ENCODE data around the gene PCNX4.
A peak's percentile ranks its signal among the peaks of the same experiment; 100 is the strongest.

The PCNX4 gene

DNA sequence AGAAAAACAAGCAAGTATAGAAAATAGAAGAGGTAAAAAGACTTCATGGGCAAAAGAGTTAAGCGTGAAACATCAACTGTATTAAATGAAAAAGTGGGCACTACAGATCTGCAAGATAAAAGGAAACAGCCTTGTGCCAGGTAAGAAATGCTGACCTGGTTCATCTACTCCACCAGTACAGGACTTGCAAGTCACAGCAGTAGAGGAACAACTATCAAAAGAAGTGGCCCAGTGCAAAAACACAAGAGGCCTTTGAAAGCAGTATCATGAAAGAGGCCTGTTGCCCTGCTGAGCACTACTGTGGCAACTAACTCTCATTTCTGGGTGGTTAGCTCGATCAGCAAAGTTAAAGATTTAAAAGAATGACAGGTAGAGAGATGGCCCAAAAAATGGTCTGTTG lies 62.9 kb downstream of the PCNX4 start:
- H3K9me3 ChIP-seq (ENCODE audit: insufficient read depth, low read length), result no peaks in the 10 kb centered on the region
- no peak overlapping the region for H3K9ac ChIP-seq (ENCODE audit: low read length)
- no peaks in the 10 kb centered on the region for H3K79me2 ChIP-seq (ENCODE audit: low read length)
- no peak overlapping the region for H2AFZ ChIP-seq (ENCODE audit: low read depth, low read length)
- peaks cover 8% of the 10 kb centered on the region for H3K4me1 ChIP-seq (ENCODE audit: low read length)
- H4K20me1 ChIP-seq (ENCODE audit: insufficient read depth, low read length), result no peaks in the 10 kb centered on the region
- TF ChIP-seq, protein P1, sequence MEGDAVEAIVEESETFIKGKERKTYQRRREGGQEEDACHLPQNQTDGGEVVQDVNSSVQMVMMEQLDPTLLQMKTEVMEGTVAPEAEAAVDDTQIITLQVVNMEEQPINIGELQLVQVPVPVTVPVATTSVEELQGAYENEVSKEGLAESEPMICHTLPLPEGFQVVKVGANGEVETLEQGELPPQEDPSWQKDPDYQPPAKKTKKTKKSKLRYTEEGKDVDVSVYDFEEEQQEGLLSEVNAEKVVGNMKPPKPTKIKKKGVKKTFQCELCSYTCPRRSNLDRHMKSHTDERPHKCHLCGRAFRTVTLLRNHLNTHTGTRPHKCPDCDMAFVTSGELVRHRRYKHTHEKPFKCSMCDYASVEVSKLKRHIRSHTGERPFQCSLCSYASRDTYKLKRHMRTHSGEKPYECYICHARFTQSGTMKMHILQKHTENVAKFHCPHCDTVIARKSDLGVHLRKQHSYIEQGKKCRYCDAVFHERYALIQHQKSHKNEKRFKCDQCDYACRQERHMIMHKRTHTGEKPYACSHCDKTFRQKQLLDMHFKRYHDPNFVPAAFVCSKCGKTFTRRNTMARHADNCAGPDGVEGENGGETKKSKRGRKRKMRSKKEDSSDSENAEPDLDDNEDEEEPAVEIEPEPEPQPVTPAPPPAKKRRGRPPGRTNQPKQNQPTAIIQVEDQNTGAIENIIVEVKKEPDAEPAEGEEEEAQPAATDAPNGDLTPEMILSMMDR (IDR thresholded peaks at IDR 0.05; ENCODE audit: low read depth, low read length), result no peak
- no peak for TF ChIP-seq EZH2phosphoT487 (IDR thresholded peaks at IDR 0.05; ENCODE audit: low read depth)
- H3K27ac ChIP-seq (ENCODE audit: low read length), result no peak overlapping the region
- no peak overlapping the region for H3K4me2 ChIP-seq (ENCODE audit: low read length)
- no peaks in the 10 kb centered on the region for H3K27me3 ChIP-seq (ENCODE audit: low read depth, low read length)
- no peak overlapping the region for H3K4me3 ChIP-seq (ENCODE audit: low read length)
- H3K36me3 ChIP-seq (replicated peaks; ENCODE audit: low read depth, low read length), result peaks cover 10% of the 10 kb centered on the region

DNA sequence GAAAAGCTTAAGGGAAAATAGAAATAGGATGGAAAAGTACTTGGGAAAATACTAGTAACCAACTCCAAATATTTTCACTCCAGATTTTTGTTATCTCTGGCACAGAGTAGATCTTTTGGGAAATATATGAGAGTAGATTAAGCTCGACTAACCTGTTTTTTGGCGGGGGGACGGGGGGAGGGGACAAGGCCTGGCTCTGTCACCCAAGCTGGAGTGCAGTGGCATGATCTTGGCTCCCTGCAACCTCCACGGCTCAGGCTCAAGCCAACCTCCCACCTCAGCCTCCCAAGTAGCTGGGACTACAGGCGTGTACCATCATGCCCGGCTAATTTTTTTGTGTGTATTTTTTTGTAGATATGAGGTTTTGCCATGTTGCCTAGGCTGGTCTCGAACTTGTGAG lies 68.7 kb downstream of the PCNX4 start:
- no peak overlapping the region for H3K27ac ChIP-seq (ENCODE audit: low read length)

DNA sequence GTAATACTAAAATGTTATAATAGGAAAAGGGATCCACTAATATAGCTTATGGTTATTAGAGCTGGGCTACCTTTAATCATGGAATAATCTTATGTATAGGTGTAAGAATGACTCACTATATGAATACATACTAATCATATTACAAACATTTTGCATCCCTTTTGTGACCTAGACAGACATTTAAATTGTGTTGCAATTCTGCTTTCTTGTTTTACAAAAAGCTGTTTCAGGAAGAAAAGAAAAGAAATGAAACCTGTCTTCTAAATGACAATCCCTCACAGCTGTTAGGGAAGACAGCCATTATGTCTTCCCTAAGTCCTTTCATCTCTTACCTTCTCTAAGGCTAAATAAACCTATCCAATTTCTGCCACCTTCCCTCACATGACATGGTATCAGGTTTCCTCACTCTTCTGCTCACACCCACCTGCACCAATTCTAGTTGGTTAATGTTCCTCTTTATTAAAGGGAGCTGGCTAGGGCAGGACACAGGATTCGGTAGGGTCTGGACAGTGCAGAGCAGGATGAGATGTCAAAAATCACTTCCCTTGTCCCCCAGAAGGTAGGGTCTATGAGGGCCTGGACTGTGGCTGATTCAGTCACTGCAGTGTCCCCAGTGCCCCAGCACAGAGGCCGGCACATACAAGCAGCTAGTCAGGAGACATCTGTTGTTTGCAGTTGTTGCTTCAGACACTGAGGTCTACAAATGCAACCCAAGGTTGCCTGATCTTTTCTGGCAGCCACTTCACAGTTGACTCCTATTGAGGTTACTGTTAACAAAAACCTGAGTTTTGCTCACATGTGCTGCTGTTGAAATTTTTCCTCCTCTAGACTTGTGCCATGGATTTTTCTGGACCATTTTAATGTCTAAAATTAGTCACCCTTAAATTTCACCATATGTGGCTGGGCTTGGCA lies 69.7 kb downstream of the PCNX4 start:
- TF ChIP-seq, protein P1 (IDR thresholded peaks at IDR 0.05; ENCODE audit: low read depth, low read length), result no peak
- TF ChIP-seq EZH2phosphoT487 (IDR thresholded peaks at IDR 0.05; ENCODE audit: low read depth), result no peak
- H3K4me2 ChIP-seq (ENCODE audit: low read length), result no peak overlapping the region
- H3K9me3 ChIP-seq (ENCODE audit: insufficient read depth, low read length), result no peaks in the 10 kb centered on the region
- H2AFZ ChIP-seq (ENCODE audit: low read depth, low read length), result no peak overlapping the region
- H3K27ac ChIP-seq (ENCODE audit: low read length), result no peak overlapping the region
- no peaks in the 10 kb centered on the region for H3K27me3 ChIP-seq (ENCODE audit: low read depth, low read length)
- H3K9ac ChIP-seq (ENCODE audit: low read length), result no peak overlapping the region
- no peaks in the 10 kb centered on the region for H3K79me2 ChIP-seq (ENCODE audit: low read length)
- H4K20me1 ChIP-seq (ENCODE audit: insufficient read depth, low read length), result no peaks in the 10 kb centered on the region
- no peak overlapping the region for H3K4me3 ChIP-seq (ENCODE audit: low read length)
- no peaks in the 10 kb centered on the region for H3K36me3 ChIP-seq (replicated peaks; ENCODE audit: low read depth, low read length)
- peaks cover 18% of the 10 kb centered on the region for H3K4me1 ChIP-seq (ENCODE audit: low read length)

More for the DNA sequence above, 68.7 kb downstream of the PCNX4 start:
- no peaks in the 10 kb centered on the region for H3K27me3 ChIP-seq (ENCODE audit: low read depth, low read length)
- H3K9me3 ChIP-seq (ENCODE audit: insufficient read depth, low read length), result no peaks in the 10 kb centered on the region
- H3K4me3 ChIP-seq (ENCODE audit: low read length), result no peak overlapping the region
- no peak overlapping the region for H3K9ac ChIP-seq (ENCODE audit: low read length)
- H3K4me1 ChIP-seq (ENCODE audit: low read length), result peaks cover 17% of the 10 kb centered on the region
- H4K20me1 ChIP-seq (ENCODE audit: insufficient read depth, low read length), result no peaks in the 10 kb centered on the region
- H2AFZ ChIP-seq (ENCODE audit: low read depth, low read length), result no peak overlapping the region
- H3K79me2 ChIP-seq (ENCODE audit: low read length), result no peaks in the 10 kb centered on the region
- no peak overlapping the region for H3K4me2 ChIP-seq (ENCODE audit: low read length)
- no peaks in the 10 kb centered on the region for H3K36me3 ChIP-seq (replicated peaks; ENCODE audit: low read depth, low read length)
- no peak for TF ChIP-seq EZH2phosphoT487 (IDR thresholded peaks at IDR 0.05; ENCODE audit: low read depth)
- TF ChIP-seq, protein P1 (IDR thresholded peaks at IDR 0.05; ENCODE audit: low read depth, low read length), result no peak

DNA sequence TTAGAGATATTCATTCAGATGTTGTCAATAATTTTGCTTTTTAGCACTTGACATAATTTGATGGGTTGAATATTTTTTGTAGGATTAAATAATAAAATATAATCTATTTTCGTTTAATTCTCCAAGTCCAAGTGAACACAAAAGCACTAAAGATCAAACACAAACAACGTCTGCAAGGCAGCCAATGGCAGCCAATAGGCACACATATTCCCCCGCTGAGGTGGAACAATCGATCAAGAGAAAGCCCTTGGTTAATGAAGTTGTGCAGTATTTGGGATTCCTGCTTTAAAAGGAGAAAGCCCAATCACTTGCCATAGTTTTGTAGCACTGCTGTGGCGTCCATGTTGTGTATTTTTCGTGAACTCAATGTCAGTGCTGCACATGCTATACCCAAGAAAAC lies 72.0 kb downstream of the PCNX4 start:
- Histone ChIP-seq H3K27me3 (ENCODE audit: low read depth, low read length) (no peaks in the 10 kb centered on the region), H2AFZ (ENCODE audit: low read depth, low read length) (no peak overlapping the region), H4K20me1 (ENCODE audit: insufficient read depth, low read length) (no peaks in the 10 kb centered on the region), H3K4me2 (ENCODE audit: low read length) (peak overlapping the region; percentile 91), H3K4me1 (ENCODE audit: low read length) (peaks cover 18% of the 10 kb centered on the region), H3K4me3 (ENCODE audit: low read length) (no peak overlapping the region), H3K9me3 (ENCODE audit: insufficient read depth, low read length) (no peaks in the 10 kb centered on the region), H3K79me2 (ENCODE audit: low read length) (no peaks in the 10 kb centered on the region), H3K36me3 (replicated peaks; ENCODE audit: low read depth, low read length) (no peaks in the 10 kb centered on the region), H3K27ac (ENCODE audit: low read length) (no peak overlapping the region), H3K9ac (ENCODE audit: low read length) (no peak overlapping the region)
- TF ChIP-seq, protein P1 (IDR thresholded peaks at IDR 0.05; ENCODE audit: low read depth, low read length), result no peak
- TF ChIP-seq EZH2phosphoT487 (IDR thresholded peaks at IDR 0.05; ENCODE audit: low read depth), result no peak
